HG02840 (cell line): ENCODE results near the gene FAM8A1.
"Not testable (repeated sequence)": the region's sequence is repeated elsewhere in the genome, so short reads cannot be mapped to it uniquely, and the experiment has no call there.

Source experiments
- ATAC-seq: cut with Tn5 transposase; IDR thresholded peaks from one replicate; pipeline ENCODE4 v1.9.1; 2021; ENCODE audit warnings: mild to moderate bottlenecking, moderate library complexity, moderate number of reproducible peaks; ENCODE audit not compliant: unreplicated experiment, low FRiP score

Gene FAM8A1, protein sequence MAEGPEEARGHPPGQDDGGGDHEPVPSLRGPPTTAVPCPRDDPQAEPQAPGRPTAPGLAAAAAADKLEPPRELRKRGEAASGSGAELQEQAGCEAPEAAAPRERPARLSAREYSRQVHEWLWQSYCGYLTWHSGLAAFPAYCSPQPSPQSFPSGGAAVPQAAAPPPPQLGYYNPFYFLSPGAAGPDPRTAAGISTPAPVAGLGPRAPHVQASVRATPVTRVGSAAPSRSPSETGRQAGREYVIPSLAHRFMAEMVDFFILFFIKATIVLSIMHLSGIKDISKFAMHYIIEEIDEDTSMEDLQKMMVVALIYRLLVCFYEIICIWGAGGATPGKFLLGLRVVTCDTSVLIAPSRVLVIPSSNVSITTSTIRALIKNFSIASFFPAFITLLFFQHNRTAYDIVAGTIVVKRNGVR

DNA sequence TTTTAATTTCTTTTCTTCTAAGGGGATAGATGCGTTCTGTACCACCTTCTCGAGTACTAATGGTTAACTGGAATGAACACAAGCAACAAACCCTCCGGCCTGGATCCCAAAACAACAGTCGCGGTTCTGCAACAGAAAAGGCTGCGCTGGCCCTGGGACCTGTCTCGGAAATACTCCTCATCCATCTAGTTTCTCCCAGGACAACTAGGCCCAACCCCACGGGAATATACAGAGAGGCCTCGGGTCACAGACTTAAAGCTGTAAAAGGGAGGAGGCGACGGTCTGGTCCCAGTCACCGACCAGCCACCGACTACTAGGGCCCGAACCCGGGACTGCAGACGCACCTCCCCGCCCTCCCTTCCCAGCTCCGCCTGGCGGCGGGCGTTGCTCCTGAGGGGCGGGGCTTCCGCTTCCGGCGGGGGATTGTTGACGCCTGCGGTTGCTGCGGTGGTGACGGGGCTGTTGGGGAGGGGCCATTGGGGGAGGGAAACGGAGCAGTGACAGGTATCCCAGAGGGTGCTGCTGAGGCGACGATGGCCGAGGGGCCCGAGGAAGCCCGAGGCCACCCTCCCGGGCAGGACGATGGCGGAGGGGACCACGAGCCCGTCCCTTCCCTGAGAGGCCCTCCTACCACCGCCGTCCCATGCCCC lies at the start of gene FAM8A1:
Gene FAM8A1 (plus strand): TSS at position 426 of the 650 bp plus-strand sequence. CDS start 108 bp downstream, at position 534.
- ATAC-seq, result peak; percentile 85

- ATAC-seq, result no peak
Measured at GRCh38 chr6:17551383-17551958, 48.6 kb upstream of the FAM8A1 start.

GRCh38 chr6:17552861-17553260 lies 47.2 kb upstream of the FAM8A1 start:
- no peak for ATAC-seq

GRCh38 chr6:17556014-17556413 lies 44.1 kb upstream of the FAM8A1 start:
- no peak for ATAC-seq

GRCh38 chr6:17562636-17563035 lies 37.5 kb upstream of the FAM8A1 start:
- ATAC-seq, result no peak

DNA sequence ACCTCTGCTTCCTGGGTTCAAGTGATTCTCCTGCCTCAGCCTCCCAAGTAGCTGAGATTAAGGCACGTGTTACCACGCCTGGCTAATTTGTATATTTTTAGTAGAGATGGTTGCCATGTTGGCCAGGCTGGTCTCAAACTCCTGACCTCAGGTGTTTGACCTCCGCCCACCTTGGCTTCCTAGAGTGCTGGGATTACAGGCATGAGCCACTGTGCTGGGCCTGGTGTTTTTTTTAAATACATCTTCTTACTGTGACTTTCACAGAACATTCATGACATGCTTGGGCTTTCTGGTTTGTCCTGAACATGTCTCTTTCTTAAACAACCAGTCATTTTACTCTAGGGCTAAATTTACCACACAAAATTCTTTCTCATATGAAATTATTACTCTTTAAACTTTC lies 34.7 kb upstream of the FAM8A1 start:
- ATAC-seq, result no peak

DNA sequence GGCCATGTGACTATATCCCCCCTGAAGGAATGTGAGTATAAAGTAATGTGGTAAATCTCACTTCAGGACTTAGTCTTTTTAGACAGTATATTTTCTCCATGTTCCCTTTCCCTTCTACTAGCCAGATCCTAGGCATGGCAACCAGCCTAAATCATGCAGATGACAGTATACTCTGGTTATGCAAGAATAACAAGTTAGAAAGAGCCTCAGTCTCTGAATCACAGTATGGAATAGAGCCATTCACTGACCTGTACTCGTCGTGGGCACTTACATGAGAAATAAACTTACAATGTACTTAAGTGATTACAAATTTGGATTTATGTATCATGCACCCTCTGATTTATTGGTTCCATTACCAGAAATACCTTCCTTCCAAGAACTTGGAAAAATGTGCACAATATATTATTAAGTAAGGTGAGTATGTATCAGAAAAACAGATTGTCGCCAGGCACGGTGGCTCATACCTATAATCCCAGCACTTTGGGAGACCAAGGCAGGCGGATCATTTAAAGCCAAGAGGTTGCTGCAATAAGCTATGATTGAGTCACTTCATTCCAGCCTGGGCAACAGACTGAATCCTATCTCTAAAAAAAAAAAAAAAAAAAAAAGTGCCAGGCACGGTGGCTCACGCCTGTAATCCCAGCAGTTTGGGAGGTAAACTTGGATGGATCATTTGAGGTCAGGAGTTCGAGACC lies 25.1 kb upstream of the FAM8A1 start:
- no peak for ATAC-seq

DNA sequence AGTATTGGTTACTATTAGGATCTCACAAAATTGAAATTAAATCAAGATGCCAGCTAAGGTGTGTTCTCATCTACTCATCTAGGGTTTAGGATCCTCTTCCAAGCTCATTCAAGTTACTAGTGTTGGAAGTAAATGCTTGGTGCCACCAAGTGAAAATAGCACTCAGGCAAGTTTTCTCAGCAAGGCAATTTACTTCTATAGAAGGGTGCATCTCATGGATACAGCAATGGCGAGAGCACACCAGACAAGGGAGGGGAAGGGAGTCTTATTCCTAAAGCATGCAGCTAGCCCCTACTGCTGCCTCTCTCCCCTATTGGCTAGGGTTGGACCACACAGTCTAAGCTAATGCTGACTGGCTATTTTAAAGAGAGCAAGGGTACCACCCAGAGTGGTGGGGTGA lies 23.0 kb upstream of the FAM8A1 start:
- ATAC-seq, result no peak

DNA sequence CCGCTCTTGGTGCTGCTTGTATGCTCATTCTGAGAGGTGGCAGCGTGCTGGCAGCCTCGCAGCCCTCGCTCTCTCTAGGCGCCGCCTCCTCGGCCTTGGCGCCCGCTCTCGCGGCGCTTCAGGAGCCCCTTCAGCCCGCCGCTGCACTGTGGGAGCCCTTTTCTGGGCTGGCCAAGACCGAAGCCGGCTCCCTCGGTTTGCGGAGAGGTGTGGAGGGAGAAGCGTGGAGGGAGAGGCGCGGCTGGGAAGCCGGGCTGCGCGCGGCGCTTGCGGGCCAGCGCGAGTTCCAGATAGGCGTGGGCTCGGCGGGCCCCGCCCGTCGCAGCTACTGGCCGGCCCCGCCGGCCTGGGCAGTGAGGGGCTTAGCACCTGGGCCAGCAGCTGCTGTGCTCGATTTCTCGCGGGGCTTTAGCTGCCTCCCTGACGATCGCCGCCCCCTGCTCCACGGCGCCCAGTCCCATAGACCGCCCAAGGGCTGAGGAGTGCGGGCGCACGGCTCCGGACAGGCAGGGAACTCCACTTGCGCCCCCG lies 19.5 kb upstream of the FAM8A1 start:
- ATAC-seq, result no peak

- ATAC-seq, result not testable (repeated sequence)
Measured at GRCh38 chr6:17581282-17581681, 18.8 kb upstream of the FAM8A1 start.

DNA sequence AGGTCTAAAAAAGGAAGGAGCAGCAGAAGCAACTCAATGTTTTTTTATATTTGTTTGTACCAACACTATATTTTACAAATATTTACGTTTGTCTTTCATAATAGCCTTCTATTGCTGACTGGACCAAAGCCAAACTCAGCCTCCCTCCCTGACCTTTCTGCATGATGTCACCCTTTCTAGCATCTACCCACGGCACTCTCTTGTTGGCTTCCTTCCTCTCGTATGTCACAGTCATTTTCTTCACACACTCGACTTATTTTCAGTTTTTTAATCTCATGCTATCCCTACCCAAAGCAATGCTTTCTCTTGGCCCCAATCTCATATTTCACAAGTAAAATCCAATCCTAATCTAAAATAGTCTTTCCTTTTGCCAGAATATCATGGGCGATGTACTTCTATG lies 16.3 kb upstream of the FAM8A1 start:
- ATAC-seq, result no peak

DNA sequence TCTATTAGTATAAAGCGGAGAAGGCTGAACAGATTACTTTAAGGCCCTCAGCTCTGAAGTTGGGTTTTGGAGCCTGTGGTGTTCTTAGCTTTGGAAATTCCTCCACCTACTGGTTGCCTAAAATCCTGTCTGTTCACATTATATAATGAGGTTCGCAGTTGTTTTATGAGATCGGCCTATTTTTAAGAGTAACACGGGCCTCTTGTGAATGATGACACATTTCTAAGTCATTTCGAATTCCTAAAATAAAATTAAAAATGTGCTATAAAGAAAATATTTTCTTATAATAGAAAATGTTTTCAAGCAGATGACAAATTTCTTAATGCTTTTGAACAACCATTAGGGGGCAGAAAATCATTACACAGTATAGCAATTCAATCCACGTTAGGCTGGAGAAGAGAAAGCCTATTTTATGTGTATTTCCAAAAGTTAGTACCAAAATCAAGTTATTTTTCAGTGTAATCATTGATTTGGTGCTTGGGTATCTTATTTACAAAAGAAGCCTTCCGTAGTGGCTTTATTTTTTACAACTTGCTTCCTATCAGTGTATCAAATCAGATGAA lies 15.8 kb upstream of the FAM8A1 start:
- peak; percentile 65 for ATAC-seq

GRCh38 chr6:17585766-17586490 lies 14.2 kb upstream of the FAM8A1 start:
- no peak for ATAC-seq

DNA sequence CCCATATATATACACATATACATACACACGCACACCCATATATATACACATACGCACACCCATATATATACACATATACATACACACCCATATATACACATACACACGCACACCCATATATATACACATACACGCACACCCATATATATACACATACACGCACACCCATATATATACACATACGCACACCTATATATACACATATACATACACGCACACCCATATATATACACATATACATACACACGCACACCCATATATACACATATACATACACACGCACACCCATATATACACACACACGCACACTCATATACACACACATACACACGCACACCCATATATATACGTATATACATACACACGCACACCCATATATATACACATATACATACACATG lies 13.5 kb upstream of the FAM8A1 start:
- ATAC-seq, result not testable (repeated sequence)

- no peak for ATAC-seq
Measured at GRCh38 chr6:17588011-17588410, 12.1 kb upstream of the FAM8A1 start.

DNA sequence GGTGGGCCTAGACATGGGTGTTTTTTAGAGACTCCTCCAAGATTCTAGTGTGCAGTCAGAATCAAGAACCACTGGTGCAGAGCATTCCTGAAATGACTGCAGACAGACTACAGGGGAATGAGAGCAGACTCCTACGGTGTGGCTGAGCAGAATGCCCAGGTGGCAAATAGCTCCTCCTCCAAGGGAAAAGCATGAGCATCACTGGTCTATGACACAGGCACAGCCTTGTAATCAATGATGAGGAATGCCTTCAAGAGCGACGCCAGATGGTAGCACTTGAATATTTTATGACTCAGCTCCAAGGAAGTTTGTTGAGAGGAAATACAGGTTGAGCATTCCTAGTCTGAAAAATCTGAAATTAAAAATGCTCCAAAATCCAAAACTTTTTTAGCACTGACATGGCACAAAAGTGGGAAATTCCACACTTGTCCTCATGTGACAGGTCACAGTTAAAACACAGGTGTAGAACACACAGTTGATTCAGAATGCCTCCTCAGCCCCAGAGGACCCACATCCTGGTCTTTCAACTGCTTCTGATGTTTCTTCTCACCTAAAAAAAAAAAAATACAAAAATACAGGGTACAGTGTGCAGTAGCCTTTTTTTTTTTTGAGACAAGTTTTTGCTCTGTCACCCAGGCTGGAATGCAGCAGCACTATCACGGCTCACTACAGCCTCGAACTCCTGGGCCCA lies 10.6 kb upstream of the FAM8A1 start:
- ATAC-seq, result no peak

DNA sequence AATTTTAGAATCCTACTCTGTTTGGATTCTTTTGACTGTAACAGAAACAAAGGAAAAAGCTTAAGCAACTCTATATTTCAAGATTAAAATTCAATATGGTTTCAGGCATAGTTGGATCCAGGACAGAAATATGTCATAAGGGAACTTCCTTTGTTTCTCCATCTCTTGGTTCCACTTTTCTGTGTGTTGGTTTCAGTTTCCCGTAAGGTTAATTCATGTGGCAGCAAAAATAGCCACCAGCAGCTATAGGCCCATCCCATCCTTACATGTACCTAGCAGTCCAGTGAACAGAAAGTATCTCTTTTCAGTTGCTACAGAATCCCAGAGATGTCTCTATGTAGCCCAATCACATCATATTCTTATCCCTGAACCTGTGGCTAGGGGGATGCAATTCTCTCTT lies 8.8 kb upstream of the FAM8A1 start:
- ATAC-seq, result no peak

GRCh38 chr6:17593246-17593645 lies 6.9 kb upstream of the FAM8A1 start:
- ATAC-seq, result no peak

DNA sequence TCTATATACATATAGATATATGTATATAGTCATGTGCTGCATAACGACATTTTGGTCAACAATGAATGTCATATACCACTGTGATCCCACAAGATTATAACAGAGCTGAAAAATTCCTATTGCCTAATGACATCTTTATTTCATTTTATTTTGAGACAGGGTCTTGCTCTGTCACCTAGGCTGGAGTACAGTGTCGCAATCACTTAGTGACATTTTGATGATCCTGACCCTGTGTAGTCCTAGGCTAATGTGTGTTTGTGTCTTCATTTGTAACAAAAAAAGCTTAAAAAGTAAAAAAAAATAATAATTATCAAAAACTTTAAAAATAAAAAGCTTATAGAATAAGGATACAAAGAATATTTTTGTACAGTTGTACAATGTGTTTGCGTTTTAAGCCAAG lies 4.0 kb upstream of the FAM8A1 start:
- no peak for ATAC-seq
